ENCODE data around the gene SNRNP200. TPM values are rescaled to one million over a fixed set of nuclear protein-coding genes. Genes with fewer than 3 reads are reported as not detected.

SNRNP200 gene
- polyA plus RNA-seq, 2 of the 4 experiments (the other 2 are of a cell fraction) = 118 to 202 TPM

DNA sequence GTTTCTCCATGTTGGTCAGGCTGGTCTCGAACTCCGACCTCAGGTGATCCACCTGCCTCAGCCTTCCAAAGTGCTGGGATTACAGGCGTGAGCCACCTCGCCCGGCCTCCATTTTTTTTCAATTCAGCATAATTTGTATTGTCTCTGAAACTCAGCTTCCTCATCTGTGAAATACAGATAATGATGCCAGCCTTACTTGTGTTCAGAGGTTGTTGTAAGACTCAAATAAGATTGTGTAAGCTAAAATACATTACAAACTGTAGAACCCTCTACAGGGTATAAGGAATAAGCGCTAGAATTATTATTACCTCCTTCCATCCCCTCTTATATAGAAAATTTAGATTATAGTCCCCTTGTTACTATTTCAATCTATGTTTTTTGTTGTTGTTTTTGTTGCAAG lies 71.9 kb downstream of the SNRNP200 start (continued):
- no peak for TF ChIP-seq HOXA7 (CRISPR knock-in tag; IDR thresholded peaks at IDR 0.05)
- TF ChIP-seq BHLHE40 (IDR thresholded peaks at IDR 0.05; ENCODE audit: low read depth, low read length) = no peak

- ATAC-seq (no peak), FAIRE-seq (no peak), DNase-seq (ENCODE audit: low read depth in 1 of 2, low spot score in 1 of 2) (no peak)
- Histone ChIP-seq H3K4me1 (no peaks in the 10 kb centered on the region), H3K4me3 (no peak overlapping the region), H3K9me3 (no peaks in the 10 kb centered on the region), H3K27ac (no peak overlapping the region), H3K4me2 (no peak overlapping the region)
- TF ChIP-seq, protein P1, sequence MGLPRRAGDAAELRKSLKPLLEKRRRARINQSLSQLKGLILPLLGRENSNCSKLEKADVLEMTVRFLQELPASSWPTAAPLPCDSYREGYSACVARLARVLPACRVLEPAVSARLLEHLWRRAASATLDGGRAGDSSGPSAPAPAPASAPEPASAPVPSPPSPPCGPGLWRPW (IDR thresholded peaks at IDR 0.05) = no peak
- TF ChIP-seq ZNF302 (CRISPR knock-in tag; IDR thresholded peaks at IDR 0.05) (no peak), RARB (CRISPR knock-in tag; IDR thresholded peaks at IDR 0.05) (no peak), HOXB13 (CRISPR knock-in tag; IDR thresholded peaks at IDR 0.05; ENCODE audit: low read depth) (no peak), ATOH8 (CRISPR knock-in tag; IDR thresholded peaks at IDR 0.05; ENCODE audit: low read depth) (no peak), MAZ (IDR thresholded peaks at IDR 0.05; ENCODE audit: borderline replicate concordance, low read depth, low read length) (no peak), ZSCAN20 (CRISPR knock-in tag; IDR thresholded peaks at IDR 0.05) (no peak), CBX2 (IDR thresholded peaks at IDR 0.05; ENCODE audit: borderline replicate concordance, low read depth) (no peak), FOSL2 (IDR thresholded peaks at IDR 0.05) (no peak), FOSL2 (CRISPR knock-in tag; IDR thresholded peaks at IDR 0.05) (no peak), POLR2AphosphoS2 (conservative IDR thresholded peaks at IDR 0.05; ENCODE audit: low read length) (no peak), NR3C1 (IDR thresholded peaks at IDR 0.05) (no peak), FOXS1 (CRISPR knock-in tag; IDR thresholded peaks at IDR 0.05) (no peak), JUNB (IDR thresholded peaks at IDR 0.05) (no peak), HDAC2 (IDR thresholded peaks at IDR 0.05) (no peak)
- TF ChIP-seq, protein P2, sequence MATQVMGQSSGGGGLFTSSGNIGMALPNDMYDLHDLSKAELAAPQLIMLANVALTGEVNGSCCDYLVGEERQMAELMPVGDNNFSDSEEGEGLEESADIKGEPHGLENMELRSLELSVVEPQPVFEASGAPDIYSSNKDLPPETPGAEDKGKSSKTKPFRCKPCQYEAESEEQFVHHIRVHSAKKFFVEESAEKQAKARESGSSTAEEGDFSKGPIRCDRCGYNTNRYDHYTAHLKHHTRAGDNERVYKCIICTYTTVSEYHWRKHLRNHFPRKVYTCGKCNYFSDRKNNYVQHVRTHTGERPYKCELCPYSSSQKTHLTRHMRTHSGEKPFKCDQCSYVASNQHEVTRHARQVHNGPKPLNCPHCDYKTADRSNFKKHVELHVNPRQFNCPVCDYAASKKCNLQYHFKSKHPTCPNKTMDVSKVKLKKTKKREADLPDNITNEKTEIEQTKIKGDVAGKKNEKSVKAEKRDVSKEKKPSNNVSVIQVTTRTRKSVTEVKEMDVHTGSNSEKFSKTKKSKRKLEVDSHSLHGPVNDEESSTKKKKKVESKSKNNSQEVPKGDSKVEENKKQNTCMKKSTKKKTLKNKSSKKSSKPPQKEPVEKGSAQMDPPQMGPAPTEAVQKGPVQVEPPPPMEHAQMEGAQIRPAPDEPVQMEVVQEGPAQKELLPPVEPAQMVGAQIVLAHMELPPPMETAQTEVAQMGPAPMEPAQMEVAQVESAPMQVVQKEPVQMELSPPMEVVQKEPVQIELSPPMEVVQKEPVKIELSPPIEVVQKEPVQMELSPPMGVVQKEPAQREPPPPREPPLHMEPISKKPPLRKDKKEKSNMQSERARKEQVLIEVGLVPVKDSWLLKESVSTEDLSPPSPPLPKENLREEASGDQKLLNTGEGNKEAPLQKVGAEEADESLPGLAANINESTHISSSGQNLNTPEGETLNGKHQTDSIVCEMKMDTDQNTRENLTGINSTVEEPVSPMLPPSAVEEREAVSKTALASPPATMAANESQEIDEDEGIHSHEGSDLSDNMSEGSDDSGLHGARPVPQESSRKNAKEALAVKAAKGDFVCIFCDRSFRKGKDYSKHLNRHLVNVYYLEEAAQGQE (IDR thresholded peaks at IDR 0.05) = no peak
- WGBS (ENCODE audit: missing lambda C conversion rate) = 86% methylated on average over 4 of the region's 4 CpGs
- ChIA-PET CTCF (interaction anchor here (1.5 to 1.7 kb wide), 2 partner anchors 28 to 239 kb away, joined by 4 read pairs; no protein-coding TSS in a partner anchor), POLR2A (no interaction called here)
Observed at GRCh38 chr2:96231316-96231715, 74.0 kb downstream of the SNRNP200 start.

DNA sequence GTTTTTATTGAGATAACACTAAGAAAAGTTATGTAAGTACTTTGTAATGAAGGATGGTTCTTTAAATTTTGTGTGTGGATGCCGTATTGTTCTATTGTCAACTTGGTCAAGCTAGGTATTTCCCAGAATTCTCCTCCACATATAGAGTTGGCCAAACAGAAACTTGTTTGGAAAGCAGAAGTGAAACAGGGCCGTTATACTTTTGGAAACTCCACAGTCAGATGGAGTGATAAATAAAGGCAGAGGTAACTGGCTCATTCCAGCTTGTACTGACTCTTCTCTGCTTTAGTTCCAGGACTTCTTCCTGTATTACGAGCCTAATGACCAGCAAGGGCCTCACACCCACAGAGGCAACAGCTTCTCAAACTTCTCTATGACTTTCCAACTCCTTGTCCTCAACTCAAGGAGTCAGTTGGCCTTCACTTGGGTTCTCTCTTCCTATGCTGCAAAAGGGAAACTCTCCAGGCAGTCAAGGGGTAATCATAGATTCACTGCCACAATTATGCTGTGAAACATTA lies 80.3 kb downstream of the SNRNP200 start:
- 85% methylated on average over 3 of the region's 3 CpGs for WGBS (ENCODE audit: missing lambda C conversion rate)
- CTCF ChIA-PET = interaction anchor here (0.7 to 1.6 kb wide), 4 partner anchors 14 to 280 kb away, joined by 3 to 4 read pairs (median 3); partner anchors contain the start of gene NEURL3
- H3K4me2 ChIP-seq = no peak overlapping the region
- no peaks in the 10 kb centered on the region for H3K9me3 ChIP-seq
- no peak overlapping the region for H3K27ac ChIP-seq
- no peak for DNase-seq (ENCODE audit: low read depth in 1 of 2, low spot score in 1 of 2)
- no peak for FAIRE-seq
- no peak for ATAC-seq
- TF ChIP-seq KDM1A (IDR thresholded peaks at IDR 0.05; ENCODE audit: low read depth) = no peak
- no peak for TF ChIP-seq HOXB5 (CRISPR knock-in tag; IDR thresholded peaks at IDR 0.05)
- no peaks in the 10 kb centered on the region for H3K4me1 ChIP-seq
- POLR2A ChIA-PET = no interaction called here
- H3K4me3 ChIP-seq = no peak overlapping the region

Other genes with a start within 250 kb of the SNRNP200 start
- gene ADRA2B, start 189.0 kb downstream of the SNRNP200 start, polyA plus RNA-seq (2011; rRNA removed) = 0.03 TPM in 2 replicates
- 0.04 to 0.07 TPM (median 0.05 TPM) in 3 replicates for gene ADRA2B, start 189.0 kb downstream of the SNRNP200 start, polyA plus RNA-seq (2017; fragmentation: RNase III; extraction: RNeasy Plus Mini Kit Qiagen cat#74134 plus additional on column Dnase treatment)
- gene ASTL, start 167.0 kb downstream of the SNRNP200 start, polyA plus RNA-seq (2011; rRNA removed) = not detected in 2 replicates
- not detected in 3 replicates for gene ASTL, start 167.0 kb downstream of the SNRNP200 start, polyA plus RNA-seq (2017; fragmentation: RNase III; extraction: RNeasy Plus Mini Kit Qiagen cat#74134 plus additional on column Dnase treatment)
- gene DUSP2, start 160.1 kb downstream of the SNRNP200 start, polyA plus RNA-seq (2011; rRNA removed) = 0.27 and 0.45 TPM in 2 replicates
- gene DUSP2, start 160.1 kb downstream of the SNRNP200 start, polyA plus RNA-seq (2017; fragmentation: RNase III; extraction: RNeasy Plus Mini Kit Qiagen cat#74134 plus additional on column Dnase treatment) = 0.22 to 0.26 TPM (median 0.22 TPM) in 3 replicates
- gene STARD7, start 96.7 kb downstream of the SNRNP200 start, polyA plus RNA-seq (2011; rRNA removed) = 119 and 136 TPM in 2 replicates
- 97.1 to 101 TPM (median 99.7 TPM) in 3 replicates for gene STARD7, start 96.7 kb downstream of the SNRNP200 start, polyA plus RNA-seq (2017; fragmentation: RNase III; extraction: RNeasy Plus Mini Kit Qiagen cat#74134 plus additional on column Dnase treatment)
- gene TMEM127, start 39.5 kb downstream of the SNRNP200 start, polyA plus RNA-seq (2011; rRNA removed) = 38.7 and 45.3 TPM in 2 replicates
- gene TMEM127, start 39.5 kb downstream of the SNRNP200 start, polyA plus RNA-seq (2017; fragmentation: RNase III; extraction: RNeasy Plus Mini Kit Qiagen cat#74134 plus additional on column Dnase treatment) = 28.8 to 31.9 TPM (median 31.4 TPM) in 3 replicates
- 99.7 and 123 TPM in 2 replicates for gene CIAO1, start 39.3 kb downstream of the SNRNP200 start, polyA plus RNA-seq (2011; rRNA removed)
- 83.2 to 88.4 TPM (median 87.6 TPM) in 3 replicates for gene CIAO1, start 39.3 kb downstream of the SNRNP200 start, polyA plus RNA-seq (2017; fragmentation: RNase III; extraction: RNeasy Plus Mini Kit Qiagen cat#74134 plus additional on column Dnase treatment)
- gene ITPRIPL1, start 19.8 kb upstream of the SNRNP200 start, polyA plus RNA-seq (2011; rRNA removed) = not detected in 2 replicates
- gene ITPRIPL1, start 19.8 kb upstream of the SNRNP200 start, polyA plus RNA-seq (2017; fragmentation: RNase III; extraction: RNeasy Plus Mini Kit Qiagen cat#74134 plus additional on column Dnase treatment) = not detected in 3 replicates
- gene NCAPH, start 30.2 kb upstream of the SNRNP200 start, polyA plus RNA-seq (2011; rRNA removed) = 41.5 and 53.3 TPM in 2 replicates
- 43.0 to 47.1 TPM (median 45.4 TPM) in 3 replicates for gene NCAPH, start 30.2 kb upstream of the SNRNP200 start, polyA plus RNA-seq (2017; fragmentation: RNase III; extraction: RNeasy Plus Mini Kit Qiagen cat#74134 plus additional on column Dnase treatment)
- 0.20 and 0.28 TPM in 2 replicates for gene NEURL3, start 199.8 kb upstream of the SNRNP200 start, polyA plus RNA-seq (2011; rRNA removed)
- gene NEURL3, start 199.8 kb upstream of the SNRNP200 start, polyA plus RNA-seq (2017; fragmentation: RNase III; extraction: RNeasy Plus Mini Kit Qiagen cat#74134 plus additional on column Dnase treatment) = 0.44 to 0.60 TPM (median 0.51 TPM) in 3 replicates
- 1.2 and 1.5 TPM in 2 replicates for gene ARID5A, start 231.2 kb upstream of the SNRNP200 start, polyA plus RNA-seq (2011; rRNA removed)
- gene ARID5A, start 231.2 kb upstream of the SNRNP200 start, polyA plus RNA-seq (2017; fragmentation: RNase III; extraction: RNeasy Plus Mini Kit Qiagen cat#74134 plus additional on column Dnase treatment) = 4.0 to 4.4 TPM (median 4.2 TPM) in 3 replicates

Measured in A549 (cell line).